HFFc6 (cell line): Measurements from ENCODE around the gene CAB39. TPM values are rescaled to one million over a fixed set of nuclear protein-coding genes. Genes with fewer than 3 reads are reported as not detected.
A peak's percentile ranks its signal among the peaks of the same experiment; 100 is the strongest.
"Not testable (repeated sequence)": the region's sequence is repeated elsewhere in the genome, so short reads cannot be mapped to it uniquely, and the experiment has no call there.

Source experiments
- DNase-seq: peaks from one replicate; pipeline ENCODE4 v3.0.0-alpha.2; 2018
- H3K27ac Mint-ChIP-seq: 2 replicates; pipeline ENCODE4 v1.8.0; 2020; ENCODE audit warnings: mild to moderate bottlenecking, mixed read lengths
- H3K27me3 Mint-ChIP-seq: 2 replicates; pipeline ENCODE4 v1.8.0; 2021; ENCODE audit warnings: mild to moderate bottlenecking, moderate library complexity, mixed read lengths; ENCODE audit not compliant: insufficient read depth
- H3K36me3 Mint-ChIP-seq: 2 replicates; pipeline ENCODE4 v1.8.0; 2021; ENCODE audit warnings: low read depth, mixed read lengths
- H3K4me1 Mint-ChIP-seq: 2 replicates; pipeline ENCODE4 v1.8.0; 2020; ENCODE audit warnings: low read depth, mixed read lengths
- H3K4me3 Mint-ChIP-seq: 2 replicates; pipeline ENCODE4 v1.8.0; 2020; ENCODE audit warnings: mild to moderate bottlenecking, moderate library complexity, mixed read lengths
- H3K9me3 Mint-ChIP-seq: 2 replicates; pipeline ENCODE4 v1.8.0; 2020; ENCODE audit warnings: mild to moderate bottlenecking, mixed read lengths
- CTCF ChIP-seq: fragments of 200-600 bp; sonication (generic); IDR thresholded peaks from 2 replicates; pipeline ENCODE4 v1.5.0; 2021; ENCODE audit warnings: antibody characterized with exemption, mild to moderate bottlenecking
- total RNA-seq, 6 experiments: library from RNA; stranded (reverse); fragmentation: NEBNext Ultra II Directional; extraction: Animal tissue kit (Norgen Biotek cat#: 25700); gene quantifications; 2 replicates in 1 of 6; 3 replicates in 5 of 6; pipeline ENCODE4 v1.2.3, GENCODE V29; 2021

Gene CAB39
- total RNA-seq, 6 experiments from 2014 or later = 50.5 to 60.5 (median 55.4) TPM

- H3K27ac Mint-ChIP-seq = peak overlapping the region; percentile 54; the same call in 1 of the 2 replicates
These were observed 9.7 kb downstream of the CAB39 start for GRCh38 chr2:230722207-230722885.

GRCh38 chr2:230723363-230723762 is 10.7 kb downstream of the CAB39 start:
- peaks cover 39% of the 10 kb centered on the region for H3K4me1 Mint-ChIP-seq
- H3K27ac Mint-ChIP-seq = no peak overlapping the region
- no peak for DNase-seq
- H3K9me3 Mint-ChIP-seq = no peaks in the 10 kb centered on the region
- H3K36me3 Mint-ChIP-seq = peaks cover 14% of the 10 kb centered on the region
- H3K27me3 Mint-ChIP-seq = no peaks in the 10 kb centered on the region; the same call in 1 of the 2 replicates
- no peak for TF ChIP-seq CTCF
- H3K4me3 Mint-ChIP-seq = no peak overlapping the region

More at GRCh38 chr2:230722207-230722885, 9.7 kb downstream of the CAB39 start:
- Mint-ChIP-seq H3K9me3 (no peaks in the 10 kb centered on the region), H3K36me3 (peaks cover 14% of the 10 kb centered on the region), H3K27me3 (no peaks in the 10 kb centered on the region), H3K4me3 (no peak overlapping the region), H3K4me1 (peaks cover 49% of the 10 kb centered on the region)
- DNase-seq = no peak
- no peak for TF ChIP-seq CTCF

DNA sequence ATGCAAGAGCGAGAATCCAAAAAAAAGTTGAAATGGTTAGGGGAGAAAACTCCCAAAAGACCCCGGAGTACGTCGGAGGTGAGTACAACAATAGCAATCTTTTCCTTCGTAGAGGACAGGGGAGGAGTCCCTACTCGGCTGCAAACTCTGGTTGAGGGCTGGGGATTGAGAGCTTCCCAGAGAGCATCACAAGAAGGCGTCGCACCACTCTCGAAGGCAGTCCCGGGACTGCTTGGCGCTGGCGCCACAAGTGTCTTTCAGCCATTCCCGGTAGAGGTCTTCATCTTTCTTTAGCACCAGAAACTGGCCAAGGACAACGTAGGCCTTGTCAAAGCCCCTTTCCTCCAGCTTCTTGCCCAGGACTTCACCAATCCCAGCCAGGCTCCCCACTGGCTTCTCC is 12.3 kb downstream of the CAB39 start:
- not testable (repeated sequence) for H3K9me3 Mint-ChIP-seq, DNase-seq, H3K27ac Mint-ChIP-seq, H3K27me3 Mint-ChIP-seq, H3K4me3 Mint-ChIP-seq
- peaks cover 29% of the 10 kb centered on the region for H3K4me1 Mint-ChIP-seq
- H3K36me3 Mint-ChIP-seq = peaks cover 14% of the 10 kb centered on the region

- H3K36me3 Mint-ChIP-seq = peaks cover 6% of the 10 kb centered on the region; the same call in 1 of the 2 replicates
- H3K27me3 Mint-ChIP-seq = no peaks in the 10 kb centered on the region; the same call in 1 of the 2 replicates
- no peak for TF ChIP-seq CTCF
- peaks cover 48% of the 10 kb centered on the region for H3K4me1 Mint-ChIP-seq
- H3K4me3 Mint-ChIP-seq = no peak overlapping the region
- no peaks in the 10 kb centered on the region for H3K9me3 Mint-ChIP-seq
- no peak overlapping the region for H3K27ac Mint-ChIP-seq
- no peak for DNase-seq
These were observed 18.9 kb downstream of the CAB39 start for GRCh38 chr2:230731512-230731911.

DNA sequence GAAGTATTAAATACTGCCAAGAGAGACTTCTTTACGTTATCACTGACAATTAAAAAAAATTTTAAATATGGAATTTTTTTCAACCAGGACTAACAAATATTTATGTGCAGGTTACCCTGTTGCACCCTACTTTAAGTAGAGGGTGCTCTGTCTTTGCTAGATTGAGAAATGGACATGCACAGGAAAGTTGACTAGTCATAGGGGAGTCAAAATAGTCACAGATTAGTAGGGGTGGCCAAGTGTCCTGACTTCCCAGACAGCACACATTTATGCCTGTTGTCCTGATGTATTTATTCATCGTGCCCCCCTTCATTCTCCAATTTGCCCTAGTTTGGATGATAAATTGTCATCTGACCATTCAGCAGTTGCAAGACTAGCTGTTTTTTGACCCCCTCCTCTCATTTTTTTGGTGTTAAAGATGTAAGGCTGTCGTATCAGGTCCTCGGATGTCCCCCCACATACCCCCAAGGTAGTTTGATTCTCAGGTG is 20.3 kb downstream of the CAB39 start:
- Mint-ChIP-seq H3K36me3 (peaks cover 8% of the 10 kb centered on the region; the same call in 1 of the 2 replicates), H3K27me3 (no peaks in the 10 kb centered on the region; the same call in 1 of the 2 replicates), H3K4me3 (no peak overlapping the region), H3K27ac (no peak overlapping the region), H3K9me3 (no peaks in the 10 kb centered on the region), H3K4me1 (peaks cover 58% of the 10 kb centered on the region)
- TF ChIP-seq CTCF = no peak
- DNase-seq = no peak
